Measurements from ENCODE around the gene FURIN. TPM values are rescaled to one million over a fixed set of nuclear protein-coding genes. Genes with fewer than 3 reads are reported as not detected.

FURIN gene
- total RNA-seq, 4 donors from 2014 or later, result 58.7 to 121 (median 92.3) TPM

DNA sequence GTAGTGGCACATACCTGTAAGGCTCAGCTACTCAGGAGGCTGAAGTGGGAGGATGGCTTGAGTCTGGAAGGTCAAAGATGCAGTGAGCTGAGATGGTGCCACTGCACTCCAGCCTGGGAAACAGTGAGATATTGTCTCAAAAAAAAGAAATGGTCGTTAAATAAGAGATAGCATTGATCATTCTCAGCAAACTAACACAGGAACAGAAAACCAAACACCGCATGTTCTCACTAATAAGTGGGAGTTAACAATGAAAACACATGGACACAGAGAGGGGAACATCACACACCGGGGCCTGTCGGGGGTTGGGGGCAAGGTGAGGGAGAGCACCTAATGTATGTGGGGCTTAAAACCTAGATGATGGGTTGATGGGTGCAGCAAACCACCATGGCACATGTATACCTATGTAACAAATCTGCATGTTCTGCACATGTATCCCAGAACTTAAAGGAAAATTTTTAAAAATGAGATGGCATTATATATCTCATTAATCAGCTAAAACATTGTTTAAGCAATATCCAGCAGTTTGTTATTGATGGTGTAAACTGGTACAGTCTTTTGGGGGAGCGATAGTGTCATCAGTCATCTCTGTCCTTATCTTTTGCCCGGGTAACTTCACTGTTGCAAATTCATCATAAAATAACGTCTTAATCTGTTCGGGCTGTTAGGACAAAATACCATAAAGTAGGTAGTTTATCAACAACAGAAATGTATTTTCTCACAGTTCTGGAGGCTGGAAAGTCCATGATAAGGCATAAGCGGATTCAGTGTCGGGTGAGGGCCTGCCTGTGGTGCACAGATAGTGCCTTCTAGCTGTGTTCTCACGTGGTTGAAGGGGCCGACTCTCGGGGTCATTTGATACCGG is 33.0 kb downstream of the FURIN start:
- TF ChIP-seq CTCF (IDR thresholded peaks at IDR 0.05), result no peak
- ATAC-seq (ENCODE audit: low FRiP score), result no peak
- no peak for DNase-seq (ENCODE audit: low spot score)

- DNase-seq (ENCODE audit: low spot score) (no peak), ATAC-seq (ENCODE audit: low FRiP score) (peak; percentile 86)
- TF ChIP-seq CTCF (IDR thresholded peaks at IDR 0.05), result no peak
These were observed 33.9 kb downstream of the FURIN start for GRCh38 chr15:90902040-90902839.

GRCh38 chr15:90902840-90903732 is 34.7 kb downstream of the FURIN start, which contains the start of gene MAN2A2:
MAN2A2 (plus strand) TSS chr15:90903302; CDS start chr15:90904208, 906 bp downstream.
- DNase-seq (ENCODE audit: low spot score), result no peak
- no peak for TF ChIP-seq CTCF (IDR thresholded peaks at IDR 0.05)

DNA sequence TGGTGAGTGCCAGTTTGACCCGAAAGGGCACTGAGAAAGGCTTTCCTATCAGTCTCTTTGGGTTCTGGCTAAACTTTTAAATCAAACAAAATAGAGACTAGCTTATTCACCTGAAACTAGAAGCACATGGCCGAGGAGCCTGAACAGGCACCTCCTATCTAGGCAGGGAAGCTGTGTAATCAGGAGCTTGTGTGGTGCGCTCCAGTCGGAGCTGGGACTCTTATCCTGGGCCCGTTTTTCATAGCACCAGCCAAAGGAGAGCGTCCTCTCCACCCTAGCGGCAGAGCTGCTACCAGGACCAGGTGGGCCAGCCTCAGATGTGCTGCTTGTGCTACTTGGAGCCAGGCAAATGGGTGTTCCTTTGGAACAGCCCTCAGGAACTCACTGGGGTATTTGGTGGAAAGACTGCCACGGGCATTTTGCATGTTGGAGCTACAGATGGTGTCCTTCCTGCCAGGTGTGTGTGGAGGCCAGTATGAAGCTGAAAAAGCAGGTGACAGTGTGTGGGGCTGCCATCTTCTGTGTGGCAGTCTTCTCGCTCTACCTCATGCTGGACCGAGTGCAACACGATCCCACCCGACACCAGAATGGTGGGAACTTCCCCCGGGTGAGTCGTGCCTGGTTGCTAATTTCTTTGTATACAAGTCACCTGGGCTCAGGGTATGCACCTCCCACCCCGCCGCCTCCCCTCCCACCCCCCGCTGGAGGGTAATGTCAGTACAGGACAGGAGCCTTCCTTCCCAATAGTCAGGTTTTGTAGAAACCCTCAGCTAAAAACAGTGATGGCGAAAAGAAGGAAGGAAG is 35.5 kb downstream of the FURIN start:
- no peak for DNase-seq (ENCODE audit: low spot score)
- TF ChIP-seq CTCF (IDR thresholded peaks at IDR 0.05), result no peak
- ATAC-seq (ENCODE audit: low FRiP score), result no peak

More at GRCh38 chr15:90902840-90903732, 34.7 kb downstream of the FURIN start, which contains the start of gene MAN2A2:
- ATAC-seq (ENCODE audit: low FRiP score), result peak; percentile 50

GRCh38 chr15:90904746-90905145 is 36.4 kb downstream of the FURIN start:
- DNase-seq (ENCODE audit: low spot score) (no peak), ATAC-seq (ENCODE audit: low FRiP score) (no peak)
- no peak for TF ChIP-seq CTCF (IDR thresholded peaks at IDR 0.05)
